Breast epithelium (tissue), 4 donors: ENCODE data around the gene GABRA5. TPM values are rescaled to one million over a fixed set of nuclear protein-coding genes. Genes with fewer than 3 reads are reported as not detected.
"Not testable (repeated sequence)": the region's sequence is repeated elsewhere in the genome, so short reads cannot be mapped to it uniquely, and the experiment has no call there.

ENCODE experiments used
- DNase-seq, 2 donors: peaks; one replicate each; pipeline ENCODE4 v3.0.0-alpha.2; 2019; ENCODE audit warnings: low spot score in 2 of 2
- H3K27ac ChIP-seq, 2 donors: fragments of 200-600 bp; sonication (generic) in 1 of 2; one replicate each; pipeline ENCODE4 v1.5.1; 2016 to 2019; ENCODE audit warnings: mild to moderate bottlenecking in 1 of 2
- H3K27me3 ChIP-seq, 2 donors: fragments of 200-600 bp; sonication (generic) in 1 of 2; one replicate each; pipeline versions ENCODE4 v1.5.1 to v1.6.0; 2017 to 2019; ENCODE audit warnings: control low read depth in 1 of 2, mild to moderate bottlenecking in 1 of 2
- H3K36me3 ChIP-seq: fragments of 200-600 bp; one replicate; pipeline ENCODE4 v1.5.1; 2019
- H3K4me1 ChIP-seq, 2 donors: fragments of 200-600 bp; sonication (generic); one replicate each; pipeline ENCODE4 v1.5.1; 2016 to 2019; ENCODE audit warnings: control low read depth in 1 of 2
- H3K4me3 ChIP-seq, 3 donors: fragments of 200-600 bp; sonication (generic); 1 replicate in 2 of 3; 2 replicates in 1 of 3; pipeline ENCODE4 v1.5.1; 2016 to 2019; ENCODE audit warnings: mild to moderate bottlenecking in 3 of 3, moderate library complexity in 2 of 3
- H3K9me3 ChIP-seq, 2 donors: fragments of 200-600 bp; sonication (generic) in 1 of 2; one replicate each; pipeline ENCODE4 v1.5.1; 2016 to 2019; ENCODE audit warnings: control low read depth in 1 of 2
- CTCF ChIP-seq, 3 donors: fragments of 450-650 bp; IDR thresholded peaks; one replicate each; pipeline ENCODE4 v1.5.1; 2016 to 2017; ENCODE audit warnings: antibody characterized with exemption in 3 of 3, mild to moderate bottlenecking in 3 of 3, moderate library complexity in 3 of 3
- POLR2A ChIP-seq: fragments of 450-650 bp; IDR thresholded peaks from one replicate; pipeline ENCODE4 v1.6.1; 2016; ENCODE audit warnings: antibody characterized with exemption, mild to moderate bottlenecking, moderate library complexity
- POLR2AphosphoS5 ChIP-seq, 3 donors: sonication (generic); formaldehyde crosslinking; IDR thresholded peaks; one replicate each; pipeline ENCODE4 v1.6.1; 2017; ENCODE audit warnings: antibody characterized with exemption in 3 of 3
- intact Hi-C: fragments of 100-400 bp; cut with DNase I; formaldehyde crosslinking; loops from one replicate; pipeline ENCODE4 v1.15.1; 2023; ENCODE audit warnings: low total_unique reads
- total RNA-seq, 3 donors: library from RNA; depleted of rRNA; stranded (reverse); fragments of >200 nt; gene quantifications; one replicate each; pipeline ENCODE4 v1.1.0, GENCODE V29; 2016

GABRA5 gene
- not detected for total RNA-seq

DNA sequence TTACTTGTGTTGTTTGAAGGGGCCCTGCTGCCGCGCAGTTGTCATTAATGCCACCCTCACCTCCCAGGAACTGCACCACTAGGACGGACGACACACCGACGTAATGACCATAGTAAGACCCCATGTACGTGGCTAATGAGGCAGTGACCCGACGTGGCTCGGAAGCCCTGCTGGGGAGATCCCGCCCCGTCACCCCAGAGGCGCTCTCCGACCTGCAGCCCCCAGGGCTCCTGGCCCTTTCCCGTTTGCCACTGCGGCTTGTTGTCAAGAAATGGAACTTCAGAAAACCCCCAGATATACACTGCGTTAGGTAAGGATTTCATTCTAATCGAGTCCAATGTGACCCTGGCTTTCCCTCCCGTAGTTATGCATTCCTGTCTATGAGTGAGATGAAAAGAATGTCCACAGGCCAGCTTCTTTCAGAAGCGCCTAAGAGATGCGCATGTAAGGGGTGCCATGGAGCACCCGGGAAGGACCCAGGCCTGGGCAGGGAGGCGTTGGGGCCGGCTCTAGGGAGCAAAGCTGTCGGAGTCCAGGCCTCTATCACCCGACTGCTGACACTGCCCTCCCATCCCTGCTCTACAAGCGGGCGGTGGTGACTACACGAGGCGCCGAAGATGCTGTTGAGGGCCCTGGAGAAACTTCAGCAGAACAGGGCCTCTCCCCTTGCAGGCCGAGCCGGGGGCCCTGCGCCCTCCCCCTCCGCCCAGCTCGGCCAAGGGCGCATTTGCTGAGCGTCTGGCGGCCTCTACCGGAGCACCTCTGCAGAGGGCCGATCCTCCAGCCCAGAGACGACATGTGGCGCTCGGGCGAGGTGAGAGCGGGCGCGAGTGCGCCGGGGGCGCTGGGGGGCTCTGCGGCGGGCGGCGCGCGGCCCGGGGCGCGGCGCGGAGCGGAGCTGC, at the start of gene GABRA5:
Gene GABRA5 (plus strand): TSS at position 765 of the 902 bp plus-strand sequence. CDS start 2,187 bp downstream, outside the sequence.
- intact Hi-C loops, result no loop called here
- Histone ChIP-seq H3K9me3 (no peaks in the 10 kb centered on the region), H3K4me1 (no peaks in the 10 kb centered on the region), H3K27me3 (peaks cover 0 to 50% of the 10 kb centered on the region in 2 donors), H3K4me3 (peak within 1 kb of the TSS in 2 of 3 donors; percentile 11 to 37), H3K27ac (no peak within 1 kb of the TSS), H3K36me3 (no peaks in the 10 kb centered on the region)
- TF ChIP-seq CTCF (IDR thresholded peaks at IDR 0.05) (no peak), POLR2A (no peak), POLR2AphosphoS5 (IDR thresholded peaks at IDR 0.05) (no peak)
- no peak for DNase-seq

- H3K27me3 ChIP-seq, DNase-seq, H3K36me3 ChIP-seq, H3K4me3 ChIP-seq, intact Hi-C loops, H3K4me1 ChIP-seq, H3K27ac ChIP-seq, H3K9me3 ChIP-seq: not testable (repeated sequence)
Measured at GRCh38 chr15:26831191-26831590, 35.7 kb upstream of the GABRA5 start.

DNA sequence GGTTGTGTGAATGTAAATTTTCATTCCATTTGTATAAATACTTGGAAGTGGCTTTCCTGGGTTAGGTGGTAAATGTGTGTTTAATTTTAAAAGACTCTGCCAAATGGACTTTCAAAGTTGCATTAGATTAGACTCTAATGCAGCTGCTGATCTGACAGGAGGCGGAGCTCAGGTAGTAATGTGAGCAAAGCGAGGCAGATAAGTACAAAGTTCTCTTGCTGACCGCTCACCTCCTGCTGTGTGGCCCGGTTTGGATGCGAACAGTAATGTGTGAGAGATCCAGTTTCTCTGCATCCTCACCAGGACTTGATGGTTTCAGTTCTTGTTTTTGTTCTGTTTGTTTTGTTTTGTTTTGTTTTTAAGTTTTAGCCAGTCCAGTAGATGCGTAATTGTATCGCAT, 34.9 kb upstream of the GABRA5 start:
- intact Hi-C loops, result no loop called here
- Histone ChIP-seq H3K4me1 (no peaks in the 10 kb centered on the region), H3K4me3 (no peak overlapping the region), H3K27me3 (no peaks in the 10 kb centered on the region), H3K27ac (no peak overlapping the region), H3K36me3 (no peaks in the 10 kb centered on the region), H3K9me3 (peaks cover 6 to 16% of the 10 kb centered on the region in 2 donors)
- DNase-seq, result no peak
- TF ChIP-seq POLR2A (no peak), POLR2AphosphoS5 (IDR thresholded peaks at IDR 0.05) (no peak), CTCF (IDR thresholded peaks at IDR 0.05) (no peak)

DNA sequence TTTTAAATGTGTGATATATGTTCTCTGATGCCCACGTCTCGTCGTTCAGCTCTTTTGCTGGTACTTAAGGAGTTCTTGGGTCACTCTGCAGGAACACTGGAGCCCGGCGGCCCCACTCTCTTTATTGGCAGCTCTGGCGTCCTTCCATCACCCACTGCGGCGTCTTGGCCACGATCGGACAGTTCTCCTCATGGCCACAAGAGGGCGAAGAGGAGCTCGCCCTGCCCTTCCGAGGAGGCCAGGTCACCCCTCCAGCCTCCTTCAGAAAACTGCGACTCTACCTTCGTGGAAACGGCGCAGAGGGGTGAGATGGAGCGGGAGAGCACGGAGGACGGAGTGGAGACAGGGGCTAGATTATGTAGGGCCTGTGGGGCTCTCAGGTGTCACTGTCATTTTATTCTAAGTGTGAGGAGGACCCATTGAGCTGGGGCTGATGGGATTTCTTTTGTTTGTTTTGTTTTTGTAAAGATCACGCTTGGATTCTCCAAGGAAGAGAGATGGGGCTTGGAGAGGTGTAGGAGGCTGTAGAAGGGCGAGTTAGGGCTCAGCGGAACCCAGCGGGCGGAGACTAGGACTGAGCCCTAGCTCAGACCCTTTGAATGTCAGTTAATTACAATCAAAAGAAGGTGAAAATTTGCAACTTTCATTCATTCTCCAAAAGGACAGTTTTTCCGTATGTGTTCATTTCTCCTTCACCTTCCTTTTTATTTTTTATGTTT, 28.0 kb upstream of the GABRA5 start:
- Histone ChIP-seq H3K9me3 (peaks cover 0 to 18% of the 10 kb centered on the region in 2 donors), H3K4me1 (no peaks in the 10 kb centered on the region), H3K27me3 (peaks cover 0 to 5% of the 10 kb centered on the region in 2 donors), H3K4me3 (no peak overlapping the region), H3K36me3 (no peaks in the 10 kb centered on the region), H3K27ac (no peak overlapping the region)
- no peak for TF ChIP-seq CTCF (IDR thresholded peaks at IDR 0.05)
- no peak for TF ChIP-seq POLR2A
- no peak for TF ChIP-seq POLR2AphosphoS5 (IDR thresholded peaks at IDR 0.05)
- intact Hi-C loops, result no loop called here
- no peak for DNase-seq

DNA sequence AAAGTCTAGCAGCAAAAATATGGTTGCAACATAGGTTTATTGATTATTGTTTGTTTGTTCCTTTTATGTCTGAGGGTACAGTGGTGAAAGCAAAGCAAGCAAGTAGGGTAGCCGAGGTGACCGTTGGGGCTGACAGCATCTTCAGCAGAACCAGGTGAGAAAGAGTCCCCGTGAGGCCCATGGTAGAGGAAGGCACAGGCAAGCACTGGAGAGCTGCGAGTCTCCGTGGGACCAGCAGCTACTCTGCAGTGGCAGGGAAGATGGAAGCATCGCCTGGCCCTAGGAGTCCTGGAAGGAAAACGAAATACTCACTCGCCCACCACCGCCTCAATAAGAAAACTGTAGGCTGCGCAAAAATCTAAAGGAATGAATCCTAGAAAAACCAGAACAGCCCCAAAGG, 25.3 kb upstream of the GABRA5 start:
- no peak for DNase-seq
- Histone ChIP-seq H3K9me3 (peaks cover 4 to 7% of the 10 kb centered on the region in 2 donors), H3K4me1 (no peaks in the 10 kb centered on the region), H3K36me3 (no peaks in the 10 kb centered on the region), H3K27me3 (peaks cover 0 to 5% of the 10 kb centered on the region in 2 donors), H3K27ac (no peak overlapping the region), H3K4me3 (no peak overlapping the region)
- intact Hi-C loops, result no loop called here
- TF ChIP-seq POLR2A (no peak), POLR2AphosphoS5 (IDR thresholded peaks at IDR 0.05) (no peak), CTCF (IDR thresholded peaks at IDR 0.05) (no peak)
